Activated naive CD4-positive, alpha-beta T cell treated with anti-CD3 and anti-CD28 coated beads for 36 hours (primary cell): ENCODE results near the gene SUB1. TPM values are rescaled to one million over a fixed set of nuclear protein-coding genes. Genes with fewer than 3 reads are reported as not detected.
"Not testable (repeated sequence)": the region's sequence is repeated elsewhere in the genome, so short reads cannot be mapped to it uniquely, and the experiment has no call there.

Experiments
- CTCF ChIA-PET: fragments of 350-600 bp; sonication (Branson Sonifier 250); formaldehyde crosslinking; loops from one replicate; lab custom pipeline; 2021; ENCODE audit warnings: antibody characterized with exemption; lab: Charles Lee
- DNase-seq: peaks from one replicate; pipeline ENCODE4 v3.0.0-alpha.2; 2020
- H3K27ac Mint-ChIP-seq: one replicate; pipeline ENCODE4 v1.8.0; 2021; ENCODE audit warnings: mild to moderate bottlenecking, mixed read lengths
- H3K27me3 Mint-ChIP-seq: one replicate; pipeline ENCODE4 v1.8.0; 2021; ENCODE audit warnings: low read depth, mixed read lengths
- H3K36me3 Mint-ChIP-seq: one replicate; pipeline ENCODE4 v1.8.0; 2021; ENCODE audit warnings: low read depth, mixed read lengths
- H3K4me1 Mint-ChIP-seq: one replicate; pipeline ENCODE4 v1.8.0; 2021; ENCODE audit warnings: low read depth, mixed read lengths
- H3K4me3 Mint-ChIP-seq: one replicate; pipeline ENCODE4 v1.8.0; 2021; ENCODE audit warnings: mild to moderate bottlenecking, moderate library complexity, mixed read lengths
- H3K9me3 Mint-ChIP-seq: one replicate; pipeline ENCODE4 v1.8.0; 2021; ENCODE audit warnings: mixed read lengths
- intact Hi-C: fragments of 100-400 bp; cut with micrococcal nuclease; formaldehyde crosslinking; loops from one replicate; pipeline ENCODE4 v1.15.1; 2023
- total RNA-seq, 2 experiments: library from RNA; stranded (reverse); gene quantifications; one replicate each; pipeline ENCODE4 v1.2.3, GENCODE V29; 2021

Gene SUB1
- total RNA-seq, 2 experiments from 2014 or later = 397 to 400 TPM

GRCh38 chr5:32551865-32552264, 33.5 kb upstream of the SUB1 start:
- CTCF ChIA-PET = interaction anchor here (0.6 to 2.9 kb wide), 4 partner anchors 38 to 1209 kb away, joined by 3 to 8 read pairs (median 5); no protein-coding TSS in a partner anchor
- H3K36me3 Mint-ChIP-seq = peaks cover 13% of the 10 kb centered on the region
- no peaks in the 10 kb centered on the region for H3K27me3 Mint-ChIP-seq
- H3K27ac Mint-ChIP-seq = no peak overlapping the region
- H3K4me1 Mint-ChIP-seq = peaks cover 13% of the 10 kb centered on the region
- no peak overlapping the region for H3K4me3 Mint-ChIP-seq
- H3K9me3 Mint-ChIP-seq = no peaks in the 10 kb centered on the region
- DNase-seq = no peak
- intact Hi-C loops = no loop called here

DNA sequence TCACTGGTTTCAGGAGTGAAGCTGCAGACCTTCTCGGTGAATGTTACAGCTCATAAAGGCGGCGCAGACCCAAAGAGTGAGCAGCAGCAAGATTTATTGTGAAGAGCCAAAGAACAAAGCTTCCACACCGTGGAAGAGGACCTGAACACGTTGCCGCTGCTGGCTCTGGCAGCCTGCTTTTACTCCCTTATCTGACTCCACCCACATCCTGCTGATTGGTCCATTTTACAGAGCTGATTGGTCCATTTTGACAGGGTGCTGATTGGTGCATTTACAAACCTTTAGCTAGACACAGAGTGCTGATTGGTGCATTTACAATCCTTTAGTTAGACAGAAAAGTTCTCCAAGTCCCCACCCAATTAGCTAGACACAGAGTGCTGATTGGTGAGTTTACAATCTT, 32.9 kb upstream of the SUB1 start:
- peaks cover 13% of the 10 kb centered on the region for H3K4me1 Mint-ChIP-seq
- CTCF ChIA-PET = interaction anchor here (0.6 to 2.9 kb wide), 3 partner anchors 38 to 105 kb away, joined by 3 to 8 read pairs (median 7); no protein-coding TSS in a partner anchor
- H3K36me3 Mint-ChIP-seq = peaks cover 13% of the 10 kb centered on the region
- H3K27ac Mint-ChIP-seq, H3K4me3 Mint-ChIP-seq, DNase-seq, intact Hi-C loops, H3K9me3 Mint-ChIP-seq, H3K27me3 Mint-ChIP-seq: not testable (repeated sequence)

- H3K4me1 Mint-ChIP-seq = peaks cover 13% of the 10 kb centered on the region
- peaks cover 13% of the 10 kb centered on the region for H3K36me3 Mint-ChIP-seq
These were observed 32.4 kb upstream of the SUB1 start for GRCh38 chr5:32552936-32553335.

DNA sequence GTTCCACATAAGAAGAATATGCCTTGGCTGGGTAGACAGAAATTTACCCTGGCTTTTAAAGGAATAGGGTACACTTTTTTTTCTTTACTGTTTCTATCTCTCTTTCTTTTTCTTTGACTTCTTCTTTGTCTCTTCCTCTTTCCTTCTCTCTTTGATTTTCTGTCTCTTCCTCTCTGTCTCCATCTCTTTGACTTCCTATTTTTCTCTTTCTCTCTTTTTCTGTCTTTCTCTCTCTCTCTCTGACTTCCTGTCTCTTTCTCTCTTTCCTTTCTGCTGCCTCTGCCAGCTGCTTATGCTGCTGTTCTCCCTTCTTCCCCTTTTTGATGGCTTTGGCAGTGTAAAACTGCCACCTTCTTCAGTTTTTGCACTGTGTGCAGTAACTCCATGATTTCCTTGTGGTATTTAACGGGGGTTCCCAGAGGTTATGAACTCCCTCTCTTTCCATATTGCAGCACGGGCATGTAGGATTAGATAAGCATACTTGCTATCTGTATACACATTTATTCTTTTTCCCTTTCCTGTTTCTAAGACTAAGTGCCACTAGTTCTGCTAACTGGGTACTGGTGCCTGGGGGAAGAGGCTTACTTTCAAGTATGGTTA, 31.1 kb upstream of the SUB1 start:
- DNase-seq, H3K27ac Mint-ChIP-seq, CTCF ChIA-PET, H3K27me3 Mint-ChIP-seq, intact Hi-C loops, H3K9me3 Mint-ChIP-seq, H3K4me3 Mint-ChIP-seq: not testable (repeated sequence)
- peaks cover 13% of the 10 kb centered on the region for H3K4me1 Mint-ChIP-seq
- H3K36me3 Mint-ChIP-seq = peaks cover 13% of the 10 kb centered on the region

More at GRCh38 chr5:32552936-32553335, 32.4 kb upstream of the SUB1 start:
- intact Hi-C loops = no loop called here
- no peak for DNase-seq
- Mint-ChIP-seq H3K27me3 (no peaks in the 10 kb centered on the region), H3K9me3 (no peaks in the 10 kb centered on the region), H3K4me3 (no peak overlapping the region), H3K27ac (no peak overlapping the region)
- CTCF ChIA-PET = interaction anchor here (2.9 kb wide), 1 partner anchor 63 kb away, joined by 8 read pairs; no protein-coding TSS in a partner anchor

DNA sequence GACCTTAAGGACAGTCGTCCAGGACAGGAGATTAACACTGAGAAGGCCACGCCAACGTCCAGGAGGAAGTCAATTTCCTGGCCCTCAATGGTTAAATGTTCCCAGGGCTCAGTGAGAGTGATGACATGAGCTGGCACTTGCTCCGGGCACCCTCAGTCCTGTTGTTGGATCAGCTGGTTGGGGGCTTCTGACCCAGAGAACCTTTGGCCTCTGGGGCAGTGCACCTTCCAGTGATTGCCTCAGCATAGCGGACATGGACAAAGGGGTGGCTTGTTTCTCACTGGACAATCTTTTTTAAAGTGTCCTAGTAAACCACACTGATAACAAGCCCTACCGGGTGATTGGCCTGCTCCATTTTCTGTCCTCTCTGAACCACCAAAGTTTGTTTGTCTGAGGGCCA, 28.8 kb upstream of the SUB1 start:
- intact Hi-C loops, DNase-seq, CTCF ChIA-PET: not testable (repeated sequence)

GRCh38 chr5:32559411-32559810, 25.9 kb upstream of the SUB1 start:
- Mint-ChIP-seq H3K27ac (no peak overlapping the region), H3K36me3 (peaks cover 5% of the 10 kb centered on the region), H3K9me3 (no peaks in the 10 kb centered on the region), H3K27me3 (no peaks in the 10 kb centered on the region), H3K4me1 (peaks cover 2% of the 10 kb centered on the region), H3K4me3 (no peak overlapping the region)
- no peak for DNase-seq
- CTCF ChIA-PET = interaction anchor here (0.5 to 1.8 kb wide), 2 partner anchors 9 to 31 kb away, joined by 3 to 5 read pairs; no protein-coding TSS in a partner anchor
- intact Hi-C loops = loop anchor here (2.0 kb wide), 1 partner anchor 17 kb away; no protein-coding TSS in a partner anchor

More for the DNA sequence above, 28.8 kb upstream of the SUB1 start:
- not testable (repeated sequence) for H3K9me3 Mint-ChIP-seq, H3K4me3 Mint-ChIP-seq, H3K27ac Mint-ChIP-seq, H3K27me3 Mint-ChIP-seq
- peaks cover 13% of the 10 kb centered on the region for H3K4me1 Mint-ChIP-seq
- H3K36me3 Mint-ChIP-seq = peaks cover 18% of the 10 kb centered on the region

DNA sequence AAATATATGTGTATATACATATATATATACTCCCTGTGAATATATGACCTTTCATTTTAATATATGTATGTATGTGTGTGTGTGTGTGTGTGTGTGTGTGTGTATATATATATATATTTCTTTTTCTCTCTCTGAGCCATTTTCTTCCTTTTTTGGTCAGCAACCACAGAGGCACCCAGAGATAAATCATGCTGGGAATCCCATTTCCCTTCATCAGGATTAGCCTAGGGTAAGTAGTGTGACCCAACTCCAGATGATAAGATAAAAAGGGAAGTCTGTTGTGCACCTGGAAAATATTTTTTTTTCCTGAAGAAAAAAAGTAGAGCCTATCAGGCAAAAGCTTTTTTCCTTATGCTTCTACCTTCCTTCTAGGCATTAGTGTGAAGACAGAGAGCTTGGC, 25.4 kb upstream of the SUB1 start:
- intact Hi-C loops = loop anchor here (2.0 kb wide), 1 partner anchor 17 kb away; no protein-coding TSS in a partner anchor
- no peak overlapping the region for H3K27ac Mint-ChIP-seq
- DNase-seq = no peak
- H3K4me1 Mint-ChIP-seq = no peaks in the 10 kb centered on the region
- H3K4me3 Mint-ChIP-seq = no peak overlapping the region
- H3K9me3 Mint-ChIP-seq = no peaks in the 10 kb centered on the region
- CTCF ChIA-PET = interaction anchor here (1.8 kb wide), 1 partner anchor 30 kb away, joined by 5 read pairs; no protein-coding TSS in a partner anchor
- no peaks in the 10 kb centered on the region for H3K27me3 Mint-ChIP-seq
- H3K36me3 Mint-ChIP-seq = peaks cover 5% of the 10 kb centered on the region

GRCh38 chr5:32562056-32562455, 23.3 kb upstream of the SUB1 start:
- Mint-ChIP-seq H3K4me1 (no peaks in the 10 kb centered on the region), H3K4me3 (no peak overlapping the region), H3K27me3 (no peaks in the 10 kb centered on the region), H3K27ac (no peak overlapping the region), H3K36me3 (peaks cover 6% of the 10 kb centered on the region), H3K9me3 (no peaks in the 10 kb centered on the region)
- intact Hi-C loops = no loop called here
- DNase-seq = no peak
- CTCF ChIA-PET = no interaction called here

DNA sequence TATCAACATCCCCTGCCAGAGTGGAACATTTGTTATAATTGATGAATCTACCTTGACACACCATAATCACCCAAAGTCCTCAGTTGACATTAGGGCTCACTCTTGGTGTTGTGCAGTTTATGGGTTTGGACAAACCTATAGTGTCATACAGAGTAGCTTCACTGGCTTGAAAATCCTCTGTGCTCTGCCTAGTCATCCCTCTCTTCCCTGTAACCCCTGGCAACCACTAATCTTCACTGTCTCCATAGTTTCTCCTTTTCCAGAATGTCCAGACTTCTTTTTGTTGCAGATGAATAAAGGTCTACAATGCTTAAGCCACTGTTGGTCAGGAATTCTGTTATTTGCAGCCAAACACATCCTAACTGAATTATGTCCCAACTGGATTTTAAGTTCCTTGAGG, 22.5 kb upstream of the SUB1 start:
- Mint-ChIP-seq H3K9me3 (no peaks in the 10 kb centered on the region), H3K4me3 (no peak overlapping the region), H3K36me3 (peaks cover 6% of the 10 kb centered on the region), H3K27me3 (no peaks in the 10 kb centered on the region), H3K27ac (no peak overlapping the region), H3K4me1 (no peaks in the 10 kb centered on the region)
- intact Hi-C loops = no loop called here
- DNase-seq = no peak
- CTCF ChIA-PET = no interaction called here

DNA sequence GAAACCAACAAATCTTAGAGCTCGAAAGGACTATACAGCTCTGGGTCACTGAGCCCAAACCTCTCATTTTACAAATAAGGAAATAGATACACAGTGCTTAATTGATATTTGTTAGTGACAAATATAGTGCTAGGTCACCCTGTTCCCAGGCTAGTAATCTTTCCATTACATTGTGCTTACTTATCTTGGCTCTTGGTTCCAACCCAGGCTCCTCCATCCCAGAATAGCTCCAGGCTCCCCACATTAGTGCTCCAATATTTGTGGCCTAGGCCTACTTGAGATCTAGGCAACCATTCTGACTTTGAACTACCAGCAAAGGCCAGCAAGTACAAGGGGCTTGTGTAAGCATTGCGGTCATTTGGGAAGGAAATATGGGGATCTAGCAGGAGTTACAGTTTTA, 21.7 kb upstream of the SUB1 start:
- H3K9me3 Mint-ChIP-seq = no peaks in the 10 kb centered on the region
- H3K4me1 Mint-ChIP-seq = peaks cover under 1% of the 10 kb centered on the region
- intact Hi-C loops = no loop called here
- peaks cover 6% of the 10 kb centered on the region for H3K36me3 Mint-ChIP-seq
- H3K27ac Mint-ChIP-seq = no peak overlapping the region
- no peak for DNase-seq
- CTCF ChIA-PET = no interaction called here
- H3K4me3 Mint-ChIP-seq = no peak overlapping the region
- H3K27me3 Mint-ChIP-seq = no peaks in the 10 kb centered on the region

DNA sequence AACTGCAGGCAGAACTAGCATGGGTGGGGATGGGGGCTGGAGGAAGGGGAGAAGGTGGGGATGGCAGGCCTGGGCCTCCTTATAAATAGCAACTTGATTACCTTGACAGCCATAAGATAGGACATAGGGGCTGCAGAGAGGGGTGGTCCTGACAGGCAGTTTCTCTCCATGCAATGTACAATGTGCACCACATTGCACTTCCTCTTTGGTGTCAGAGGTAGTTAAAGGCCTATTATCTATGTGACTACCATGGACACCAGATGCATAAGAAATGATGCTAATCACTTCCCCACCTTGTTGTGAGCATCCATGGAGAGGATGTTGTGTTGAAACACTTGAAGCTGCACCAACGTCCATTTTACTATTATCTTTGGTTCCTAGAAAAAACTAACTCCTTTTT, 20.2 kb upstream of the SUB1 start:
- peaks cover 2% of the 10 kb centered on the region for H3K4me1 Mint-ChIP-seq
- no peak for DNase-seq
- intact Hi-C loops = no loop called here
- H3K27ac Mint-ChIP-seq = no peak overlapping the region
- CTCF ChIA-PET = no interaction called here
- no peaks in the 10 kb centered on the region for H3K27me3 Mint-ChIP-seq
- H3K9me3 Mint-ChIP-seq = no peaks in the 10 kb centered on the region
- peaks cover 6% of the 10 kb centered on the region for H3K36me3 Mint-ChIP-seq
- H3K4me3 Mint-ChIP-seq = no peak overlapping the region

DNA sequence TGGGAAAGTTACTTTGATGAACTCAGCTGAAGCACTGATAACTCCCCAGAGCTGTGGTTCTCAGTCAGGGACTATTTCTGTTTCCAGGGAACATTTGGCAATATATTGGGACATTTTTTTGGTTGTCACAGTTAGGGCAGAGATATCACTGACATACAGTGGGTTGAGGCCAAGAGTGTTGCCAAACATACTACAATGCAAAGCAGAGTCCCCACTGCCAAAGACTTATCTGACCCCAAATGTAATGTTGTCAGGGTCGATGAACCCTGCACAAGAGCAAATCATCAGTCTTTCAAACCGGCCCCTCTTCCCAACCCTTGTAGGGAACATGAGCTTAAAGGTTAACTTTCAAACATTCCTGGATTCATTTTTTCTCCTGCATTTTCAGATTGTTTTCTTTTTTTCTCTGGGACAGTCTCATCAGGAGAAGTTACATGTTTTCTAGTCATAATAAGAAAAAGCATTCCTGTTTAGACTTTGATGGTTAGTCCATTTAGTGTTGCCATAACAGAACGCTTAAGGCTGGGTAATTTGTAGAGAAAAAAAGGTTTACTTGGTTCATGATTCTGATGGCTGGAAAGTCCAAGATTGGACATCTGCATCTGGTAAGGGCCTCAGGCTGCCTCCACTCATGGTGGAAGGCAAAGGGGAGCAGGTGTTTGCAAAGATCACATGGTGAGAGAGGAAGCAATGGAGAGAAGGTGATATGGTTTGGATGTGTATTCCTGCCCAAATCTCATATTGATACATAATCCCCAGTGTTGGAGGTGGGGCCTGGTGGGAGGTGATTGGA, 18.8 kb upstream of the SUB1 start:
- H3K36me3 Mint-ChIP-seq = peaks cover 2% of the 10 kb centered on the region
- H3K4me3 Mint-ChIP-seq = no peak overlapping the region
- intact Hi-C loops = no loop called here
- DNase-seq = no peak
- H3K9me3 Mint-ChIP-seq = no peaks in the 10 kb centered on the region
- H3K4me1 Mint-ChIP-seq = peaks cover 2% of the 10 kb centered on the region
- H3K27ac Mint-ChIP-seq = no peak overlapping the region
- CTCF ChIA-PET = no interaction called here
- H3K27me3 Mint-ChIP-seq = no peaks in the 10 kb centered on the region
